Measurements from ENCODE around the gene KRTAP5-3. TPM values are rescaled to one million over a fixed set of nuclear protein-coding genes. Genes with fewer than 3 reads are reported as not detected.

The KRTAP5-3 gene
- total RNA-seq, 1 experiment from 2014 or later: not detected

DNA sequence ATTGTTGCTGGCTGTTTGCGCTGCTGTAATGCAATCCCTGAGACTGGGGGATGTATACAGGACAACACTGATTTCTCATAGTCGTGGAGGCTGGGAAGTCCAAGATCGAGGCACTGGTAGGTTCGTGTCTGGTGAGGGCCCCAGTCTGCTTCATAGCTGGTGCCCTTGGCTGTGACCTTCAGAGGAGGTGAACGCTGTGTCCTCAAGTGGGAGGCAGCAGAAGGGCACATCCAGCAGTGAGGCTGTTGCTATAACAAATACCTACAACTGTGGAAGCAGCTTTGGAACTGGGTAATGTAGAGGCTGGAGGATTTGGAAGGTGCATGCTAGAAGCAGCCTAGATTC lies 42.6 kb upstream of the KRTAP5-3 start:
- H3K4me1 ChIP-seq (ENCODE audit: insufficient read depth, low read length): no peaks in the 10 kb centered on the region
- H2BK120ac ChIP-seq (ENCODE audit: low read depth, low read length, poor library complexity, severe bottlenecking): no peak overlapping the region
- H3K14ac ChIP-seq (ENCODE audit: insufficient read depth, low read length): no peak overlapping the region
- WGBS (ENCODE audit: extremely low coverage, insufficient read length, low lambda C conversion rate): no CpG with 5 or more reads among the region's 5 CpGs
- Mint-ChIP-seq H3K9me3 (peaks cover 0 to 4% of the 10 kb centered on the region in 2 experiments; a peak in 1 of 5 replicates), H3K4me3 (no peak overlapping the region; a peak in 1 of 5 replicates), H3K27me3 (ENCODE audit: low read depth) (peaks cover 45% of the 10 kb centered on the region), H3K27ac (no peak overlapping the region), H3K4me1 (peaks cover 0 to 6% of the 10 kb centered on the region in 2 experiments; a peak in 2 of 4 replicates), H3K36me3 (ENCODE audit: insufficient read depth in 1 of 3, low read depth in 3 of 3) (no peaks in the 10 kb centered on the region)
- no peak overlapping the region for H3K4ac ChIP-seq (ENCODE audit: low read depth, low read length)
- H3K9me3 ChIP-seq (ENCODE audit: control insufficient read depth, low read depth, low read length): no peaks in the 10 kb centered on the region
- no peaks in the 10 kb centered on the region for H4K20me1 ChIP-seq (ENCODE audit: control insufficient read depth, insufficient read depth, insufficient read length)
- H3K79me2 ChIP-seq (ENCODE audit: insufficient read depth, low read length): no peaks in the 10 kb centered on the region
- H3K56ac ChIP-seq (ENCODE audit: insufficient read length, low read depth, low read length): no peak overlapping the region
- no peak overlapping the region for H2BK12ac ChIP-seq (ENCODE audit: insufficient read length, low read depth, low read length)
- no peak overlapping the region for H3K18ac ChIP-seq (ENCODE audit: insufficient read length, low read depth, low read length)
- no peak overlapping the region for H3K27ac ChIP-seq (ENCODE audit: insufficient read length, low read depth, low read length)
- H3T11ph ChIP-seq (ENCODE audit: low read length): no peak overlapping the region
- no peak overlapping the region for H4K8ac ChIP-seq (replicated peaks; ENCODE audit: insufficient read length, low read depth, low read length)
- H2BK15ac ChIP-seq (ENCODE audit: low read depth, low read length): no peak overlapping the region
- no peak overlapping the region for H2BK5ac ChIP-seq (ENCODE audit: insufficient read length, low read length)
- no peaks in the 10 kb centered on the region; the same call in 1 of the 2 replicates for H3K27me3 ChIP-seq (ENCODE audit: insufficient read depth, low read length)
- no peak overlapping the region for H3K4me2 ChIP-seq (ENCODE audit: insufficient read depth, insufficient read length, low read length)
- no peak overlapping the region for H2AFZ ChIP-seq (ENCODE audit: low read length)
- no peaks in the 10 kb centered on the region for H3K23me2 ChIP-seq (ENCODE audit: insufficient read length, low read depth, low read length, poor library complexity, severe bottlenecking)
- H3K9ac ChIP-seq (ENCODE audit: extremely low read depth, insufficient read length, low read length): no peak overlapping the region
- H2BK20ac ChIP-seq (ENCODE audit: low read depth, low read length, poor library complexity, severe bottlenecking): no peak overlapping the region
- no peak overlapping the region for H4K91ac ChIP-seq (ENCODE audit: insufficient read length, low read depth, low read length)
- no peaks in the 10 kb centered on the region for H3K79me1 ChIP-seq (ENCODE audit: insufficient read depth, low read depth, low read length, poor library complexity, severe bottlenecking)
- no peak overlapping the region for H4K5ac ChIP-seq (ENCODE audit: insufficient read length, low read depth, low read length)
- H3K23ac ChIP-seq (ENCODE audit: insufficient read length, low read depth, low read length): no peak overlapping the region
- DNase-seq: no peak
- TF ChIP-seq CTCF (conservative IDR thresholded peaks at IDR 0.05): no peak
- H2AK5ac ChIP-seq (ENCODE audit: insufficient read length, low read length): no peak overlapping the region
